Glomerular endothelial cell (primary cell): ENCODE measurements around the gene ANKRD33. TPM values are rescaled to one million over a fixed set of nuclear protein-coding genes. Genes with fewer than 3 reads are reported as not detected.

Experiments
- DNase-seq: peaks from one replicate; pipeline ENCODE4 v3.0.0-alpha.2; 2011; ENCODE audit warnings: low read depth, low spot score; ENCODE audit errors: extremely low read depth
- total RNA-seq: library from RNA; depleted of rRNA; stranded (reverse); fragments of >200 nt; gene quantifications from 2 replicates; pipeline ENCODE4 v1.2.3, GENCODE V29; 2015

The ANKRD33 gene
- total RNA-seq, 1 donor from 2014 or later: 1.2 TPM

DNA sequence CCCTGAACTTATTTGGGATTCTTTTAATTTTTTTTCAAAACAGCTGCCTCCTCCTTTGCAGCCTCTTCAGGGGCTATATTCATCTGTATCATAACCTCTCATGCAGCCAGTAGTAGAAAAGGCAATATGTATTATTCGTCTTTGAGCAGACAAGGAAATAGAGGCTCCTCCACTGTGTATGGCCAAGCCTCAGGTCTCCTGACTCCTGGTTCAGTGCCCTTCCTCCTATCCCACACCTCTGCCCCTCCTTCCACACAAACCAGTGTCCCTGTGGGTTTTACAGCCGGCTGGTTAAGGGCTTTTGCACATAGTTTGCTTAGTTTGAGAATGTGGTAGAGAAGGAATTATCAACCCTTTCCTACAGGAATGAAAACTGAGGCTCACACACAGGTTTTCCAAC is 10.6 kb downstream of the ANKRD33 start:
- DNase-seq: no peak

DNA sequence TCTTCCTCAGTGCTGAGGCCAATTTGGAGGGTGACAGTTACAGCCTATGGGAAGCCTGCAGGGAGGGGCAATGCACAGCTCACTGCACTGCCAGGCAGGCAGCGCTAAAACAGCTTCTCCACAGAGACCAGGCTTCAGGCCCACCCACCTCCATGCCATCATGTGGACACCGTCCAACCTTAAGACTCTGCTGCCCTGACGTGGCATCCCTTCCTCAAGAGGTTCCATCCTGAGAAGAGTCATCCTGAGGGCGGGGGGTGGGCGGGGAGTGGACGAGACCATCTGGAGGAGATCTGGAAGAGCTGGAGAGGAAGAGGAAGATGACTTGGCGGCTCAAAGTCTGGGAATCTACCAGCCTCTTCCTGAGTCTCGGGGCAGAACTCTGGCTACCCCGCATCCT is 11.0 kb downstream of the ANKRD33 start:
- DNase-seq: no peak

DNA sequence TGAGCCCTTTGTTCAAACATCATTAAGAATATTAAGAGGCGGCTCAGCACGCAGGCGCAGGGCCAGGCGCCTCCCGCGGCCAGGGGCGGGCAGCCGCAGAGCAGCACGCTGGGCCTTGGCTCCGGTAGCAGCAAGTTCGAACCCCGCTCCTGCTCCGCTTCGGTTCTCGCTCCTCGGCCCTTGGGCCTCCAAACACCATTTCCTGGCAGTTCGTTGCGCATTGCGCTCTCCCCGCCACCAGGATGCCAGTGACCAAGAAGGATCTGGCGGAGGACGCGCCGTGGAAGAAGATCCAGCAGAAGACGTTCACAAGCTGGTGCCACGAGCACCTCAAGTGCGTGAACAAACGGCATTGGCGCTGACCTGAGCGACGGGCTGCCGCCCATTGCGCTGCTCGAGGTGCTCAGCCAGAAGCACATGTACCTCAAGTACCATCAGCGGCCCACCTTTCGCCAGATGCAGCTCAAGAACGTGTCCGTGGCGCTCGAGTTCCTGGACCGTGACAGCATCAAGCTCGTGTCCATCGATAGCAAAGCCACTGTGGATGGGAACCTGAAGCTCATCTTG is 12.5 kb downstream of the ANKRD33 start:
- no peak for DNase-seq

DNA sequence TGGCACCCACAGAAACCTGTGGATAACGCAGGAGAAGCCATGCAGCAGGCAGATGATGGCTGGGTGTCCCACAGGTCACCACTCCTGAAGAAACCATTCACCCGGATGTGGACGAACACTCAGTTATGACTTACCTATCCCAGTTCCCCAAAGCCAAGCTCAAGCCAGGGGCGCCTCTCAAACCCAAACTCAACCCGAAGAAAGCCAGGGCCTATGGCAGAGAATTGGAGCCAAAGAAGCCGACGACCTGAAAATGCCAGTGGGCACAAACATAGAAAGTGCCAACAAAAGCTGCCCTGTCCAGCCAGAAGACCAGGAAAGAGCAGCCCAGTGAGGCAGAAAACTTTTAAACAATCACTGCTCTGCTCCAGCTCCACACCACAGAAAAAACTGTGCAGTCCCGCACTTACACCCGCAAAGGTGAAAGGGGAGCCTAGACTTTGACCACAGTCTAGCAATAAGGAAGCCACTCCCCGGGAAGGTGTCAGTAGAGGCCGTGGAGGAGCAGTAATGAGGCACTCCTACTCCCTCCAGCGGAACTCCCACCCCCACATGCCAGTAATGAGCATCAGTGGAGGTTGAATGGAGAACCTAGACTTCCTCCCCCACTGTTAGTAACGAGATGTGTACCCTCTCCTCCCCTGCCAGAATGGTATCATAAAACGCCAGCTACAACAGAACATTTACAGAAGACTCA is 13.4 kb downstream of the ANKRD33 start:
- no peak for DNase-seq

DNA sequence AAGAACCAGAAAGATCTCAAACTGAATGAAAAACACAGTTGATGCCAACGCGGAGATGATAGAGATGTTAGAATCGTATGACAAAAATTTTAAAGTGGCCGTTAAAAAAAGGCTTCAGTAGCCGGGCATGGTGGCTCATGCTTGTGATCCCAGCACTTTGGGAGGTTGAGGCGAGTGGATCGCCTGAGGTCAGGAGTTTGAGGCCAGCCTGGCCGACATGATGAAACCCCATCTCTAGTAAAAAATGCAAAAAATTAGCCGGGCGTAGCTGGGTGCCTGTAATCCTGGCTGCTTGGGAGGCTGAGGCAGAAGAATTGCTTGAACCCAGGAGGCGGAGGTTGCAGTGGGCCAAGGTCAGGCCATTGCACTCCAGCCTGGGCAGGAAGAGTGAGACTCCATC is 14.0 kb downstream of the ANKRD33 start:
- DNase-seq: no peak

DNA sequence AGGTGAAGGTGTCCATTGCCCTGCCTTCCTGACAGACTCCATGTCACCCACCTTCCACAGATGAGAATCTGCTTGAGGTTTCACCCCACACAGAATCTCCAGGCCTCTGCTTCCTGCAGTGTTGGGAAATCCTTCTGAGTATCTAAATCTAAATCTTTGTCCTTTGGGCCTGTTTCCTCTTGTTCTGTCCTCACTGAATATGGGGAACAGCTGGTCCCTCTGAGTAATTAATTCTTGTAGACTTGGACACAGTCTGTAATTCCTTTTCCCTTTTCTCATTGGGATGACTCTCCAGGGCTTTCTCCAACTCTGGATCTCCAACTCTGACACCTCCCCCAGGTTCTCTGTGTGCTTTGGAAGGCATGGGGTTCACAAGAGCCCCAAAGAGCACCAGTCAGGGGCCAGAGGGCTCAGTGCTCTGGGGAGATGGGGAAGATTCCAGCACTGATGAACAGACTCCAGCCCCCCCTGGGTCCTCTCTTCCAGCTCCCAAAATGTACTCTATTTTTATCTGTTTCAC is 17.1 kb downstream of the ANKRD33 start:
- no peak for DNase-seq

DNA sequence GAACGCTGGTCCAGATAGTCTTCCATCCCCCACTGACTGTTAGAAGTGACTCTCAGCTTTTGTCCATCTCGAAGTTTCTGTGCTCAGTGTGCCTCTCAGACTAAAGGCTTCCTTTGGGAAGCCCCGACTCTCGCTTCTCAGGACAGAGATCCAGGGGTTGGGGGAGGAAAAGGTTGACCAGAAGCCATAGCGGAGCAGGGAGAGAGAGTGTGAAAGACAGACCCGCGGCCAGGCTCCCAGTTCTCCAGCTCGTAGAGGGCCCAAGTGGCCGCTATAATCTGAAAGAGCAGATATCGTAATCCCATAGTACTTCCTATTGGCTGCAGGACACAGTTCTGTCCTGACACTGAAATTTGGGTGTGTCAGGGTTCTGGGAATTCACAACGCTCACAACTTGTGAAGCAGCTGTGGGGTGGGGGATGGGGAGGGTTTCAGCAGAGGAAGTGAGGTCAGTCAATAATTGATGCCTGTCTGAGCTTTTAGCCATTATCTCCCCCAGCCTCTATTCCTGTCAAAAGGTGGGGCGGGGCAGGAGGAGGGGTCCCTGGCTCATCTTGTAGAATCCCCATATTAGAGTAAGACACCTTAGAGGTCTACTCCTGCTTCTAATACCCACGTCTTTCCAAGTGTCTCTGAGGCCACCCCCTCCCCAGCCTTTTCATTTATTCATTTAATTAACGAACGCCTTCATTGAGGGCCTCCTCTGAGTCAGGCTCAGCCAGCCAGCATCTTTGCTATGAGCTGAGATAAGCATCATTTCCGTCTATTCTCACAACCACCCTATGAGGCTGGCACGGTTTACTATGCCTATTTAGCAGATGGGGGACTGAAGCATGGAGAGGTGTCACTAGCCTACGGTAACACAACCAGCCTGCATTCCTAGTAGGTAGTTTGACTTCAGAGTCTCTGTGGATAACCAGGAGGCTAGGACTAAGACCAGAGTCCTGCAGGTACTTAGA is 17.8 kb downstream of the ANKRD33 start:
- no peak for DNase-seq

DNA sequence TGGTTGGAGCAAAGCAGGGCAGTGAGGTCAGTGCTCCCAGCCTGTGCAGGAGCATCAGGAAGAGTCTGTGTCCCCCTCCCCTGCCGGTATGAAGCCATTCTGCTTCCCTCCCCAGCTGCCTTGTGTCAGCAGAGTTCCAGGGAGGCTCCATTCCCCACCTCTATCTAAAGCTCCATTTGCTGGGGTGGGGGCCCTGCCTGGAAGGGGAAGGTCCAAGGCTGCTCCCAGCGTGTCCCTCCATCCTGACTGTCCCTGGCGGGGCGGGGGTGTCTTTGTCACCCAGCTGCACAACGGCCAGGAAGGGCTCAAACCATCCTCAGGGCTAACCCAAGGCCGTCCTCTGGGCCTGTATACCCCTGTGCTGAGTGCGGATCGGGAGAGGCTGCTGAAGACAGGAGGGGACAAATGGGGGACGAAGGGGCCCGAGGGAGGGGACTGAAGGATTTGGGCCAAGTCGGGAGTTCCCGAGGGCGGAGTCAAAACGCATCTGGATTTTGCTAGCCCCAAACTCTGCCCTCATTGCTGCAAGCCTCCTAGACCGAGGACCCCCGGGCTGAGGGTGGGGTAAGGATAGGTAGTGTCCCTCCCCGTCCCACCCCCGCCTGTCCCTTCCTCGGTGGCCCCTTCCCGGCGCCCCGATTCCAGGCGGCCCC is 18.7 kb downstream of the ANKRD33 start:
- no peak for DNase-seq

DNA sequence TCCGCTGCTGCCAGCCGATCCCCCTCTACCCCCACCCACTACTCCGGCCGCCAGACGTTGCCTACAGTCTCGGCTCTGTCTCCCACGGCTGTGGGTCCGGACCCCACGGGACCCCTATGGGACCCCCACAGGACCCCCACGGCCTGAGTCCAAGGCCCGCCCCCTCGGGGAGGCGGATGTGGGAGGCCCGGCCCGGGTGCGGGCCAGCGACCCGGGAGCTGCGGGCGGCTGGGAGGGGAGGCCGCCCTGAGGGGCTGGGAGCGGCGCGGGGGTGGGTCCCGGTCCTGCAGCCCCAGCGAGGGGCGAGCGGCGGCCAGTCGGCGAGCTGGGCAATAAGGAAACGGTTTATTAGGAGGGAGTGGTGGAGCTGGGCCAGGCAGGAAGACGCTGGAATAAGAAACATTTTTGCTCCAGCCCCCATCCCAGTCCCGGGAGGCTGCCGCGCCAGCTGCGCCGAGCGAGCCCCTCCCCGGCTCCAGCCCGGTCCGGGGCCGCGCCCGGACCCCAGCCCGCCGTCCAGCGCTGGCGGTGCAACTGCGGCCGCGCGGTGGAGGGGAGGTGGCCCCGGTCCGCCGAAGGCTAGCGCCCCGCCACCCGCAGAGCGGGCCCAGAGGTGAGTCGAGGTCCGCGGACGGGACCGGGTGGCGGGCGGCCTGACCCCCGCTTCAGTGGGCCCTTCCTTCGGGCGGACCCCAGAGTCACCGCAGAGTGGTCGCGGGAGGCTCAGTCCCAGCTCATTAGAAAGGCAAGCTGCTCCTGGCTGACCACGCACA is 19.4 kb downstream of the ANKRD33 start, which contains the start of gene ACVRL1:
ACVRL1 (plus strand) TSS at position 422 of the 773 bp plus-strand sequence. CDS start 4,971 bp downstream, outside the sequence.
- DNase-seq: no peak

DNA sequence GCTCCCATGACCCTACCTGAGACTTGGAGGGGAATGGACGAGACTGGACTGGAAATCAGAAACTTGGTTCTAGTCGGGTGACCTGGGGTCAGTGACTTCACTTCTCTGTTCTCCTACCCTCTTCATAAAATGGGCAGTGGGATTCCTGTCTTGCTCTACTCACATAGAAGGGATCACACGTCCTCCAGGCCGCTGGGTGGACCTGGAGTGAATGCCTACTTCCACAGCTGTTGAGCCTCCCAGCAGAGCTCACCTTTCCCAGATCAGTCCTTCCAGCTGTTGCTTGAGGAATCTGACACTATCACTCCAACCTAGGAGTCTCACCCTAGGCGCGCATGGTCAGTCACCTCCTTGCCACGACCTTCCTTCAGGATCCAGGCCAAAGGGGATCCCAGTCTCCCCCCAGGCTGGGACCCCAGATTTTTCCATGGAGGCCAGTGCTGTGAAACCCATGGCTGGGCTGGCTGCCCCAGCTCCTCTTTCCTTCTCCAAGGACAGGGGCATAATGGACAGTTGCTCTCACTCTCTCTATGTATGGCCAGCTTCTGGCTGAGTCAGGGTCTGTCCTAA is 20.0 kb downstream of the ANKRD33 start:
- no peak for DNase-seq

DNA sequence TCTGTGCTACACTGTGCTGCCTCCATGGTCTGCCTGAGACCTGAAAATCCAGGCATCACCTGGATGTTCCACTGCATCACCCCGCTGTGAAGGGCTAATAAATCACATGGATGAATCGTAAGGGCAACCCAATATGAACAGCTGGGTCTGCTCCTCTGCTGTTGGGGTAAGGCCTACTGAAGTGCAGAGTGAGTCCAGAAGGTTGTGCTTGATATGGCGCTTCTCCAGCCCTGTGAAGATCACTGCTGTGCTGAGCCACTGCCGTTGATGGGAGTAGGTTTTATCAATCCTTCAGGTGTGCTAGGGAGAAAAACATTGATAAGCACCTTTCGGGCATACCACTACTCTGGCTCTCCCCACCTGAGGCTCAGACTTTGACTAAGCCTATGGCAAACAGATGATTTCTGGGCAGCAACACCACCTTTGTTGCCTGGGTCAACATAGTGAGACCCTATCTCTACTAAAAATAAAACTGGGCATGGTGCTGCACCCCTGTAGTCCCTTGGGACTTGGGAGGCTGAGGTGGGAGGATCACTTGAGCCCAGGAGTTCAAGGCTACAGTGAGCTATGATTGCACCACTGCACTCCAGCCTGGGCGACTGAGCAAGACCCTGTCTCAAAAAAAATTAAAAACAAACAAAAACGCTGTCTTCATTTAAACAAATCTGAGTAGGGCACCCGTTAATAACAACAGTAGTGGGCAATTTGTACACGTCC is 21.1 kb downstream of the ANKRD33 start:
- no peak for DNase-seq

DNA sequence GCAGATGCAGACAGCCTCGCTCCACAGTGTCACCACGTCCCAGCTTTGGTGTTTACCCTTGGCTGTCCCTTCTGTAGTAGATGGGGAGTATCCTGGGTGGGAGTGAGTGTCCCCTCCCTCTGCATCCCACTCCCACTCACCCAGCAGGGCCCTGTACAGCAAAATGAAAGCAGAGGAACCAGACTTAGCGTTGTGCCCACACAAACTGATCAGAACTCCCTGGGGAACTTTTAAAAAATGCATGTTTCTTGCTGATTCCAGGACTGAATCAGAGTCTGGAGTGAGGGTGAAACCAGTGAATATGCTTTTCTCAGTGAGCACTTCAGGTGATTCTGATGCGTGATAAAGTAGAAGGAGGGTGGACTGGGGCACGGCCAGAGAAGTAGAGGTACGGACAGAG is 22.3 kb downstream of the ANKRD33 start:
- no peak for DNase-seq

DNA sequence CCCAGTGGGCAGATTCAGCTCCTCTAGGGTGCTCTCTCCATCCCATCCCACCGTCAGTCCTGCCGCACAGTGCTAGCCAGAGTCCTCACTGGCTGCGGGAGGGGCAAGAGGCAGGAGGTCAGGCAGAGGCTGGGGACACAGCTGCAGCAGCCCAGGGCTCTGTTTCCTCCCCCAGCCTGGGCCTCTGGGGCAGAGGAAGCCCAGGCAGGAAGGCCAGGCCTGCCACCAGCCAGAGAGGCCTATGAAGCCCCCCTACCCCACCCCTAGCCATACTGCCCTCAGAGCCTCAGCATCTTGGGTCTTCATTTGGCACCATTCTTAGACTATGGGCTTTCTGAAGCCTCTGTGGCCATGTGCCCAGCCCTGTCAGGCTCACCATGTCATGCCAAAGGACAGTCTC is 22.8 kb downstream of the ANKRD33 start:
- DNase-seq: no peak

DNA sequence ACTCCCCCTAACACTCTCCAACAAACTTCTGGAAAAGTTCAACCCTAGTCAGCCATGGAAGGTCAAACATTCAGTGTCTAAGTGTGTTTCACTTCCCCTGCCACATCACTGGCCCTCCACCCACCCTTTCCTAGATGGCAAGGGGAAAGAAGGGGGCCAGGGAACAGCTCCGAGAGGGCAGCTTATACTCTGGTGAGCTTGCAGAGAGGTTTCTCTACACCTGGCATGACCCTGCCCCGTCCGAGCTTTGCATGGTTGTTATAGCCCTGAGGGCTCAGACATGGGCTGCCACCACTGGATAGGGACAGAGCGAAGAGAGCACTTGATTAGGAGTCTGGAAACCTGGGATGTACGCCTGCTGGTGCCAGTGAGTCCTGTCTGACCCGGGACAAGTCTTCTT is 23.4 kb downstream of the ANKRD33 start:
- DNase-seq: no peak

DNA sequence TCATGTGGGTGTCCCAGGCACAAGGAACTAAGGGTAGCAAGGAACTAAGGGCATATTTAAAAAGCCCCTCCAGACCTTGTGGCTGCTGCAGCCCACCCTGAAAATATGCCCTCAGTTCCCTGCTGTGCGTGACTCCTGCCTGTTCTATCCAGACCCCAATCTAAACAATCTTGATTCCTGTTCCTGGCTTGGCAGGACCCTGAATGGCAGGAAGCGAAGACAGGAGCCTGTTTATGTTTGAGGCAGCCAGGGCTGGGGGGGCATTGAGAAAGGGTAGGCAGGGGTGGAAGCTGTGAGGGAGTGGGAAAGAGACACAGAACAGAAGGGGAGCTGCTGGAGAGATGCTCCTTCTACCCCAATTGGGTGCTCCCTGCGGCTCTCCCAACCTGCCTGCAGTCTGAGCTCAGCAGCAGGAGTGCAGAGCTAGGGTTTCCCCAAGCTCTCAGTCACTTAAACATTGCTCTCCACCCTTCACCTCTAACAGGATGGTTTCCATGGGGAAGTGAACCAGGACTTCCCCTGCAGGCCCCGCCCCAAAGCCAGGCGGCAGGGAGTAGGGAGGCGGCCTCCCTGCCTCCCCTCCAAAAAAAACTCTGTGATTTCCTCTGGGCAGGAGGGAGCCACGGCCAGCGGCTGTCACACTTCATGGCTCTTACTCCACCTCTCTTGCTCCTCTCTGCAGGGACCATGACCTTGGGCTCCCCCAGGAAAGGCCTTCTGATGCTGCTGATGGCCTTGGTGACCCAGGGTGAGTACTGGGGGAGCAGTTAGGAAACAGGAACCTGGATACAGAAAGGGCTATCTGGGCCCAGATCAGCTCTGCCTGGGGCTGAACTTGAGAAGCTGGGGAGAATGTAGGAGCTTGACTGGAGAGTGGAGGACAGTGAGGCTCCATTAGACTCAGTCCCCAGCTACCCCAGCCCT is 24.1 kb downstream of the ANKRD33 start:
- DNase-seq: no peak

DNA sequence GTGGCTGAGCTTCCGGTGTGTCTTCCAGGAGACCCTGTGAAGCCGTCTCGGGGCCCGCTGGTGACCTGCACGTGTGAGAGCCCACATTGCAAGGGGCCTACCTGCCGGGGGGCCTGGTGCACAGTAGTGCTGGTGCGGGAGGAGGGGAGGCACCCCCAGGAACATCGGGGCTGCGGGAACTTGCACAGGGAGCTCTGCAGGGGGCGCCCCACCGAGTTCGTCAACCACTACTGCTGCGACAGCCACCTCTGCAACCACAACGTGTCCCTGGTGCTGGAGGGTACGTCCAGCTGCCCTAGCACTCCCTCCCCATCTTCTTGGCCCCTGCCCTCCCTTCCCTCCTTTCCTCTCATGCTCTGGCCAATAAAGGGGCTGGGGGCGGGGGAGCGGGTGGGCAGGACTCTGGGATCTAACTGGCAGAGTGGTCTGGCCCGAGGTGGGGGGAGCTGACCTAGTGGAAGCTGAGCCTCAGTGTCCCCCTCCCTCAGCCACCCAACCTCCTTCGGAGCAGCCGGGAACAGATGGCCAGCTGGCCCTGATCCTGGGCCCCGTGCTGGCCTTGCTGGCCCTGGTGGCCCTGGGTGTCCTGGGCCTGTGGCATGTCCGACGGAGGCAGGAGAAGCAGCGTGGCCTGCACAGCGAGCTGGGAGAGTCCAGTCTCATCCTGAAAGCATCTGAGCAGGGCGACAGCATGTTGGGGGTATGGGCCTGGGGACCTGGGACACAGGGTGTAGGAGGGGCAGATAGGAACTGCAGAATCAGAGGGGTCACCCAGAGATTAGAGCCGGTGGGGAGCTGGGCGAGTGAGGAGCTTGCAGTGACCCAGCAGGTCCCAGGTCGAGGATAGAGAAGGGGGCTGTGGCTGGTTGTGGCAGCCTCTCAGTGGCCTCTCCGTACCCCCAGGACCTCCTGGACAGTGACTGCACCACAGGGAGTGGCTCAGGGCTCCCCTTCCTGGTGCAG is 25.4 kb downstream of the ANKRD33 start:
- no peak for DNase-seq
